Stimulated activated CD4-positive, alpha-beta T cell treated with anti-CD3 and anti-CD28 coated beads, TNF-alpha, amount 100 ng/mL, for 1 hour (primary cell): Measurements from ENCODE around the gene GPM6B.

Experiments used
- DNase-seq, 3 donors: peaks; one replicate each; pipeline ENCODE4 v3.0.0-alpha.2; 2020; ENCODE audit warnings: low read depth in 3 of 3, low spot score in 1 of 3

Gene GPM6B

DNA sequence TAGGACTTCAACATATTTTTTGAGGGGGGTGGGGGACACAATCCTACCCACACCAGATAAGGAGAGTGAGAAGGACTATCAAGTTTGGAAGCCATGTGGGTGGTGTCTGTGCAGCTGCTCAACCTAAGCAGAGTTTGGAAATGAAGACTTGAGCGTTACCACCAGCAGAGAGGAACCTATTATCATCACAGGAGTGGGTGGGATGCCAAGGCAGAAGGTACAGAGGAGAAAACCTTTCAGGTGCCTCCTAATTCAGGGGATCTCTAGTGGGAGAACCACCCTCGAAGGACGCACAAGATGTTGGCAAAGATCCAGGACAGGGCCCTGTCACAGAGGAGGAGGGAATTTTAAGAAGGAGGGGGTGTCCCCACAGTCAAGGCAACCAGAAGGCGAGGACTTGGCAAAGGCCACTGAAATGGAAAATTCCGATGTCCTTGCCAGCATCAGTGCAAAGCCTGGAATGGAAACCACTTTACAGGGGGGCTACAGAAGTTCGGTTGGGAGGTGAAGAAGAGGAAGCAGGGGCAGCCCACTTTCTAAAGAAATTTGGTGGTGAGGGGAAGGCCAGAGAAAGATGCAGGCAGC, 8.4 kb upstream of the GPM6B start:
- DNase-seq = no peak

DNA sequence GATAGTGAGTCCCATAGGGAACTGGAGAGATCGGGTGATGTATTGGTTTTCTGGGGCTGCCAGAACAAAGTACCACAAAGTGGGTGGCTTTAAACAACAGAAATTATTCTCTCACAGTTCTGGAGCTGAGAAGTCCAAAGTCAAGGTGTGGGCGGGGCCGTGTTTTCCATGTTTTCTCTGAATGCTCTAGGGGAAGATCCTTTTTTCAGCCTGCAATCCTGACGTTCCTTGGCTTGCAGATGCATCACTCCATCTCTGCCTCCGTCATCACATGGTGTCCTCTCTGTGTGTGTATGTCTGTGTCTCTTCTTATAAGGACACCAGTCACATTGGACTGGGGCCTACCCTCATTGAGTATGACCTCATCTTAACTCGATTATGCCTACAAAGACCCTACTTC, 7.9 kb upstream of the GPM6B start:
- no peak for DNase-seq

DNA sequence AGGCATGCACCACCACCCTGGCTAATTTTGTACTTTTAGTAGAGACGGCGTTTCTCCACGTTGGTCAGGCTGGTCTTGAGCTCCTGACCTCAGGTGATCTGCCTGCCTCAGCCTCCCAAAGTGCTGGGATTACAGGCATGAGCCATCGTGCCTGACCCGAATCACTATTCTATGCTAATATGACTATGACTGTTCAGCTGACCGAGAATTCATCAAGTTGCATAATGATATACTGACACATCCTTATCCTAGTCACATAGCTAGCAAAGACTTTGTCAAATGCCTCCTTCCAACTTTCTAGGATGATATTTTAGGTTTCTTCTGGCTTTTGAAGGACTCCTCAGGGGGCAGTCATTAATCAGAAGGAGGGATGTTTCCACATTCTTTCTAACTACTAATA, 4.8 kb upstream of the GPM6B start:
- DNase-seq = no peak

DNA sequence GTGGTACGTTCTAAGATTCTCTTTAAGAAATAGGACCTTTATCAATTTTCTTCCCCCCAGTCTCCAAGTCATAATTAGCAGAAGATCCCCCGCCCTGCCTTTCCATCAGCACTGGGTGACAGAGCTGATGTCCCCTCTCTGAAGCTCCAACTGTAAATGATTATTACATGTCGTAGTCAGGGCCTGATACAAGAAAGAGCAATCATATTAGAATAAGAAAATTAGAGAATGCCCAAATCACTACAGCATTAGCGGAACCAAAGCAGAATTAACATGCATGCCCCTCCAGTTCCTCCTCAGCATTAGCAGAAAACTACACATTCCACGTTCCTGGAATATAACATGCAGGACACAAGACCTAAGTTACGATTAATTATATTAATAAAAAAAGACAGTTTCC, 717 bp downstream of the GPM6B start:
- DNase-seq = no peak

DNA sequence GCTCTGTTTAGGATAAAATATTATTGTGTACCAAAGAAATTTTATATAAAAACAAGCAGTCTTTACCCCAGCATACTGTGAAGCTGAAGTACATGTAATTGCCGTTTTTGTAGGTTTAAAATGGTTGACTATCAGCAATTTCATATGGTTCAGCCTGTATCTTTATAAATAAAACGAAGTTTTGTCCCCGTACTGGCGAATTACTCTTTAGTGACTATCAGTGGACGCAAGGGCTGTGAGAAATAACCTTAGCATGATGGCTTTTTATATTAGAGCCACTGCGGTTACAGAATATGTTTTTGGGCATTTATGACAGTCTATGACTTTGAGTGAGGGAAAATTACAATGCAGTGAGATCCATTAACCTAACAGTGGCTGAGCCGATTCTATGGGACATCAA, 1.2 kb downstream of the GPM6B start:
- DNase-seq = no peak

DNA sequence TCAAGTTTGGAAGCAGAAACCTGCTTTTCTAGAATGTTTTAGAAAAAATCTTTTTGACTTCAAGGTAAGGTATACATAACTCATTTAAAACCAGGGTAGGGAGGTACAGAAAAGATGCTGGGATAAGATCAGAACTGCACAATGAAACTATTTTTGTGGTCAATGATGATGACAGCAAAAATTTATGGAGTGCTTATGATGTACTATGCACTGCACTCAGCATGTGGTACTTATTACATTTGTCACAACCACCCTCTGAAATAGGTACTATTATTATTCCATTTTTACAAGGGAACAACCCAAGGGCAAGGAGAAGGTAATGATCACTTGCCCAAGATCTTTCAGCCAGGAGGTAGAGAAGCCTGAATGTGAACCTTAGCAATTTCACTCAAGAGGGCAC, 8.0 kb downstream of the GPM6B start:
- no peak for DNase-seq

DNA sequence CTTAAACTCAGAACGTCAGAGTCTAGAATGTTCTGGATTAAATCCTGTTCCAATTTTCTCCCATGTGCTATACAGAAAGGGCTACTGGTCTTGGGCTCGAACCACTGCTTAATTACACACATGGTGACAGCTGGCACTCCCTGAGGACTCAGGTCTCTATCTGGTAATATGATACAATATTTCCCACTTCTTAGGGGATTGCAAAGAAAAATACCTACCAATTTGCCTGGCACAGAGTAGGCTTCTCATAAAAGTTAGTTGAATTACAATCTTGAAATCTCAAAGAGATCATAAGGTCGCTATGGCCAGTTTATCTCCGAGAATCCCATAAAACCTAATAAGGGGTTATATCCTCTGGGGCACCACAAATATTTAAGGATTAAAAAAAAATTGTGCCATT, 8.6 kb downstream of the GPM6B start:
- DNase-seq = no peak

DNA sequence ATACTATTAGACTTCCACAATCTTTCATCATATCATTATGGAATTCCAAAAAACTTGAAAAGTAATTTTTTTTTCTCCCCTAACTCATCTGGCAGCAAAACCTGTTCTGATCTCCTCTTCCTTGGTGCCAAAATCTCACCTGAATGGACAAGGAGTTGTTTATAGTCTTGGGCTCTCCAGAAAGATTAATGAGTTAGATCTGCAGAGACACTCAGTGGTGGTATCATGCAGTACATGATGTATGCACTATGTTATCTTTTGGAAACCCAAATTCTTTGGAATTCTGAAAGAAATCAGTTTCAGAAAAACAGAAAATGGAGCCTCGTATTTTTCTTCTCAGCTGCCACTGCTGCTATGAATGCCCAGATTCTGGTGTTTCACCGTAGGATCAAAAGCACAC, 11.7 kb downstream of the GPM6B start:
- no peak for DNase-seq

DNA sequence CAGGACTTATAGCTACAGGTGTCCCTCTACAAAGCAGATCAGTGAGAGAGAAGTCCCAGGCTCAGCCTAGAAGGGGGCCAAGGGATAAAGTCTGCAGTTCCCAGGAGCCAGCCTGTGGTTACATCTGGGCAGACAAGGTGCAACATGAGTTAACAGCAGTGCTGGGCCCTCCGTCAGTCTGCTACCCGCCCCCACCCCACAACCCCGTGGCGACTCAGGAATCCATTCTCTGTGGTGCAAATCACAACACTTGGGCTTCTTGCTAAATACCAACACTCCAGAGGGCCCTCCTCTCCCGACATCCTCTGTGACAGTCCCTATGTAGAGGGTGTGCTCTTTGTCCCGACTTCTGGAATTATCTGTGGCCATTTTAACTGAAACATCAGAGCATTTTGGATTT, 13.8 kb downstream of the GPM6B start:
- no peak for DNase-seq

DNA sequence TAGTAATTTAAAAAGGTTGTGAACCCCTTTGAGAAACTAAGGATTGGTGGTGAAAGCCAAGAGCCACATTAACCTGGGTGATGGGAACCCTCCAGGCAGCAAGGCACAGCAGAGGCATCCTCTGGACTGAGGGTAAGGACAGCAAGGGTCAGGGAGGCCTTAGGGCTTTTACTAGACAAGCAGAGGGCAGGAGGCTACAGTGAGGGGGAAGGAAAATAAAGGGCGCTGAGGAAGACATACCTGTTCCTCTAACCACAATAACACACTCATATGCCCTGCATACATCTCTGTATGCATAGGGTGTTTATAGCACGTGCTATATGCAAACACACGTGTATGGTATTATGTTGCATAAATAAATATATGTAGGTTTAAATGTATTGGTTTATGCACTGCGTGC, 18.7 kb downstream of the GPM6B start:
- no peak for DNase-seq

DNA sequence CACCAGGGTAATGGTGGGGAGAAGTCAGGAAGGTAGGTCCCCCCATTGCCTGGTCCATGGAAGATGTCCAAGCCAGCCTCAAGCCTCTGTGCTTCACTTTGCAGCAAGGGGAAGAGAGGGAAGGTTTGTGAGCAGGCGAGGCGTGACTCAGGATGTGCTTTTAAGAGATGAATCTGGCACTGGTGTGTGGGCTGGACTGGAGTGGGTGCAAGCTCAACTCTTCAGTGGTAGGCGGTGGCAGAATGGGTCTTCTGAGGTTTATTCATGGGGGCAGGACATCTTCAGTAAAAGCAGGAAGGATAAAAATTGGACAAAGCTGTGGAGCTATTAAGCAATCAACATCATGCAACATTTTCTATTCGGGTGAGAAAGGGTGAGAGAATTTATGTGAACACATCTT, 19.4 kb downstream of the GPM6B start:
- DNase-seq = no peak

DNA sequence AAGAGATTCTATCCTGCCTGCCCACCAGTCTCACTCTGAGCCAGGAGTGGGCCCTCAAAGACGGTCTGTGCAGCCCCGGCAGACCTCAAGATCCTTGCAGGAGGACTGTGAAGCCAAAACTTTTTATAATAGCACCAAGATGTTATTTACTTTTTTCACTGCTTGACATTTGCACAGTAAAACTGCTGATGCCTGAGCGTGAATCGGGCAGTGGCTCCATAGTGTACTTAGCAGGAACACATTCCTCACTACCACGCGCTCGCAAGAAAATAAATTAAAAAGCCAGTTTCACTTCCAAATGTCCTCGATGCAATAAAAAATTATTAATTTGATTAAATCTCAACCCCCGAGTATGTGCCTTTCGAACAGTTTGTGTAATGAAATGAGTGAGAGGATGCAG, 22.5 kb downstream of the GPM6B start:
- no peak for DNase-seq

DNA sequence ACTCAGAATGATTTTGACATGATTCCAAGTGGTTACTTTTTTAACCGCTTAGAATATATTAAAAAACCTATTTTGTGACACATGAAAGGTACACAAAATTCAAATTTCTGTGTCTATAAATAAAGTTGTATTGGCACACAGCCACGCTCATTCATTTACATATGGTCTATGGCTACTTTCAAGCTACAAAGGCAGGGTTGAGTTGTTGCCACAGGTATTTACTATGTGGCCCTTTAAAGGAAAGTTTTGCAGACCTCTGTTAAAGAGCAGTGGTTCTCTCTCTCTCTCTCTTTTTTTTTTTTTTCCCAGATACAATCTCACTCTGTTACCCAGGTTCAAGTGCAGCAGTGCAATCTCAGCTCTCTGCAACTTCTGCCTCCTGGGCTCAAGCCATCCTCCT, 23.0 kb downstream of the GPM6B start:
- no peak for DNase-seq

DNA sequence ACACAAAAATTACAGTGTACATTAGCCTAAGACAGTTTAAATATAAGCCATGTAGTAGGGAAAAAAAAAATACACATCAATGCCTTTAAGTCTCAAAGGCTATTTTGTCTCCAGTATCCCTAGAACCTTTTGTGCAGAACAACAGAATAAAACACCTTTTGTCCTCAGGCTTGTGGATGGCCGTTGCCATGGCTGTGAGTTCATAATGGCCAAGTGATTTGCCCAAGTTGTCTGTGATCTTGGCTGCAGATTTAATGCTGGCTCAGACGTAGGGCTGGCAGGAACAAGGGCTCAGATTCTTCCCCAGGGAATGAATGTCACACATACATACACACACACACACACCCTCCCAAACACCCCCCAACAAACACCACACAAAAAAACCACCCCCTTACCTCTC, 25.3 kb downstream of the GPM6B start:
- DNase-seq = no peak

DNA sequence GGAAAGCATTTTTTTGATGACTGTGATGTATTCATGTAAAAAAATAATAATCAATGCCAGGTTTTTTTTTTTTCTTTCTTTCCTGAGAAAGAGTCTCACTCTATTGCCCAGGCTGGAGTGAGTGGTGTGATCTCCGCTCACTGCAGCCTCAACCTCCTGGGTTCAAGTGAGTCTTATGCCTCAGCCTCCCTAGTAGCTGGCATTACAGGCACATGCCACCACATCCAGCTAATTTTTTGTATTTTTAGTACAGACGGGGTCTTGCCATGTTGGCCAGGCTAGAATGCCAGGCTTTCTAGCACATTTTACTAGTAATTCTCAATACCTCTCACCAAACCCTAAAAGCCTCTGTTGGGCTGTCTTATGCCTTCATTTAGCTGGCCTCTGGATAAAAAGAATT, 25.7 kb downstream of the GPM6B start:
- DNase-seq = no peak

DNA sequence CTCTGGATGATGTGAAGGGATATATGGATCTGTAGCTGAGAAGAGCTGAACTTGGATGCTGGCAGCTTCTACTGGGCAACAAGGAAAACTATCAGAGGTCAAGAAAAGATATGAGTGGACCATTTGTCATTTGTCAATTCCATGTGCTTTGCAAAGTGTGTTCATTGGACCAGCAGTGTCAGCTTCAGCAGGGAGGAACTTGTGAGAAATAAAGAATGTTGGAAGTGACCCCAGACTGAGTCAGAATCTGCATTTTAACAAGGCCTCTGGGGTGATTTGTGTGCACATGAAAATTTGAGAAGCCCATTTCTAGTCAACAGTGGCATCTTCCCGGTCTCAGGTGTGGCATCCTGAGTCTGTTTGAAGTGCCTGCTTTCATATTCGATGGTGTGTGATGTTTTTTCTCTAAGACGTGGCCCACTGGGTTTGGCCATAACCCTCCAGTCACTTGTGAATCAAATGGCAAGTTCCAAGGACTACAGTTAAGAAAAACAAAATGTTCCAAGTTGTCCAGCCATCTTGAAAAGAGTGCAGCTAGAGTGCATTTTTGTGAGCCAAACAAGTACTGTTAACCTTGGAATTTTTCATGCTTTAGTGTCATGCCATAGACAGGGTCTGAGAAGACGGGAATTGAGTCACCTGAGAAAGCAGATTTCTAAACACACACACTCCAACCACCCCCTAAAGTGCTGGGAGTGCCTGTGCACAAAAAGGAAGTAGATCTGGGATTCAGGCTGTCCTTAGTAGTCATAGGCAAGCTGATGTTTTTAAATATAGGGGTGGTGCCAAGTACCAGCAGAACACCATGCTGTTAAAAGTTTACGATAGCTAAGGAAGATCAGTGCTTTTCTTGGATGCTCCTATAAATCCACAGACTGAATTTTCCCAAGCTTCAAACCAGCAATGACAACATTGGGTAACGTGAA, 26.4 kb downstream of the GPM6B start:
- DNase-seq = no peak

DNA sequence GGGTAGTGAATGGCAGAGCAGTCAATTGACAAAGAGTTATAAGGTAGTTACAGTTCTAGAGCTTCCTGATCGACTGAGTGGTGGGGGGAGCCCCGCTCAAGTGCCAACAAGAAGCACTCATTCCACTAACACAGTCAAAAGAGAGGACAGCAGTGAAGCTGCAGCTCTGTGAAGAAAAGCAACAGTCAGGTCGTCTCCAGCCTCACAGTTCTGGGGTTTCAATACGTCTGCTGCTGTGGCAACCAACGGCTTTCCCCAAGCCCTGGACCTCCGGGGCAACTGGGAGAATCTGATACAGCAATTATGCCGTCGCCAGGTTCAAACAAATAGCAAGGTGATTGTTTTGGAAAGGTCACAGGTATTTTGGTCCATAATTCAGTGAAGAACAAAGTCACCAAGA, 30.8 kb downstream of the GPM6B start:
- no peak for DNase-seq

DNA sequence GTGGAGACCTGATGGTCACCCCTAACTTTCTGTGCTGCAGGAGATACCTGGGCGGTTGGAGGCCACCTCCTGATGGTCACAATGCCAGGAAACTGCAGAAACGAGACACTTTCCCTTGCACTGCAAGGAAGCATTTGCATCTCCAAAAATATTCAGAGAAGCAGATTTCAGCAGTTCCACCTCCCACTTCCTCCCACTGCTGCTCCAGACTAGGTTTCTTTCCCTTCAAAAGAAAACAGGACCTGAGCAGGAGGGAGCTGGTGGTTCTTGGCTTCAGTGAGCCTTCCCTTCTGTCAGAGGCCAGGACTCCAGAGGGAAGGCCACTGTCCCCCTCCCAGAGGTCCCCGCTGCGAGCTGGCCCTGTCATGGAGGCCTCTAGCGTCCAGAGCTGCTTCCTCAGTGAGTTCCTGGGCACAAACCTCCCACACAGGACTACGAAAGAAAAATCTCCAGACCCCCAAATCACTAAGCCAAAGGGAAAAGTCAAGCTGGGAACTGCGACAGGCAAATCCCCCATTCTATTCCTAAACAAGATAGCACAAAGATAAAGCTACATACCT, 35.9 kb downstream of the GPM6B start:
- no peak for DNase-seq

DNA sequence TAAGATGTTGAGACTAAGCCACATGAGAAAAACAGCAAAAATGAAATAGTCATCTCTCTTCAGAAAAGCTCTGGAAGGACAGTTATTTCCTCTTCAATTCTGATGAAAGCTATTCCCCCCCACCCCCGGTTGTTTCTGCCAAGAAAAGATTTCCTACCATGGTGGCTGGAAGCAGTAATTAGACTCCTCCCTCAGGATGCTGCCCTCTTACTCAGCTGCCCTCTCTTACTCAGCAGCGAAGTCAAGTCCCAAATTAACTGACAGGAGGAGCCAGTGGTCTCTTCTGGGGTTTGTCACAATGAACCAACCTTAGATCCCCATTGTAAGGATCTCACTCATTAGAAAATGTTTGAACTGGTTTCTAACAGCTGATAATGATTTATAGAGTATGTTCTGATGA, 38.0 kb downstream of the GPM6B start:
- no peak for DNase-seq

DNA sequence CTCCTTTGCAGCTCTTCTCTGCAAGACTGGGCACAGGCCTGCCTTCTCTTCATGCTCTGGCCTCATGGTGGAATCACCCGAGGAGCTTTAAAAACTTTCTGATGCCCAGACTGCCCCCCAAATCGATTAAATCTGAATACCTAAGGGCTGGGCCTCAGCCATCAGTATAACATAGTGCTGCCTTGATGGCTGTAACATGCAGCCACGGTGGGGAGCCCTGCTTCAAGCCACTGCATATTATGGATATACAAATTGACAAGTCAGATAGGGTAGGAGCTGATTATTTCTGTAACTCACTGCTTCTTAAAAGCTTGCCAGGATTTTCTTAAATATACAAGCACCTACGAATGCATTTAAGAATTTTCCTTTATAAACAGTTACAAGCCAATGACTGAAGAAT, 40.5 kb downstream of the GPM6B start:
- DNase-seq = no peak

DNA sequence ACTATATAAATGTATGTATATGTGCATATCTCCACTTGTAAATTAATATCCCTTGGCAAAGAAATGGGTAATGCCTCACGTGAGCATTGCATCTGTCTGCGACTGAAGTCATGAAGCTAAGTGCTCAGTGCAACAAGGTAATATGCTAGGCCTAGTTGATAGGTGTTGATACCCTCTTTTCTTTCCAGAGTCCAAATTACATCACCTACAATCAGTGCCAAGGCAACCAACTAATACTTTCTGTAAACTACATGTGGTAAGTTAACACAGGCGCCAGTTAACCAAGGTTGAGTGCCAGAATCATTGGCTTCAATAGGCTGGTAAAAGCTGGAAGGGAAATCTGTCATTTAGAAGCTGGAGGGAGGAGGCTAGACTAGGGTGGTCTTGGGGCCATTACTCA, 41.1 kb downstream of the GPM6B start:
- no peak for DNase-seq

DNA sequence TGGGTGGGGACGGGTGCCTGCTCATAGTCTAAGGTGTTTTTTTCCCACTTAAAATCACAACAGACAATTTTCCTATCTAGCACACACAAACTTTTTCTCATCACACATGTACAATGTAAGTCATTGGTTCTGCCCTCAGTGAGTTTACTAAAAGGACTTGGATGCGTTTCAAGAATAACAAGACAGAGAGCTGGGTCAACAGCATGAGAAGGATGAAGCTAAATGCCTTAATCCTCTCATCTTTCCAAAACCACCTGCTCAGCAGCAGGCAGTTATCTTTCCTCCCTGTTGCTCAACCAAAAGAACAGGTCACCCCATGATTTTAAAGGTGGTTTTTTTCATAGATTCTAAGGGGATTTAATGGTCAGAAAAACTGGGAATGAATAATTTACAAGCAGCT, 42.2 kb downstream of the GPM6B start:
- DNase-seq = no peak
